ENCODE data around the gene MASTL.
"Not testable (repeated sequence)": the region's sequence is repeated elsewhere in the genome, so short reads cannot be mapped to it uniquely, and the experiment has no call there.

MASTL gene

DNA sequence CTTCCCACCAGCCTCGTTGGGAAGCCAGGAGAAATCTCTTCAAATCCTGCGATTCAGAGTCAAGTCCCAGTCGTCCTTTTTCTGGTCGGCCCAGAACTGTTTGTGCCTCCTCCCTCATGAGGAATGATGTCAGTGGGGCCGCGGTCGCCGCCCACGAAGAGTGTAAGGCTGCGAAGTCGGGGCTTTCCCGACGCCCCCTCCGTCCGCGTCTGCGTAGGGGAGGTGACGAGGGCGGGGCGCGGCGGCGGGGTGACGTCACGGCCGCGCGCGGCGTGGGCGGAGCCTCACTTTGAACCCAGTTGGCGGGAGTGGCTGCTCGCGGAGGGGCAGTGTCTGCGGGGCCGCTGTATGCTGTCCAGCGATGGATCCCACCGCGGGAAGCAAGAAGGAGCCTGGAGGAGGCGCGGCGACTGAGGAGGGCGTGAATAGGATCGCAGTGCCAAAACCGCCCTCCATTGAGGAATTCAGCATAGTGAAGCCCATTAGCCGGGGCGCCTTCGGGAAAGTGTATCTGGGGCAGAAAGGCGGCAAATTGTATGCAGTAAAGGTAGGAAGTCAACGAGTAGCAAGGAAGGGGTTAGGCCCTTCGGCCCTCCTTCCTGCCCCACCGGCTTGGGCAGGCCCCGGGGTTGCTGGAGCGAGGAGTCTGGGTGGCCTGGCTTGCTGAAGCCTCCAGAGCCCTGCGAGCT, at the start of gene MASTL:
Gene MASTL (plus strand): TSS at position 287 of the 689 bp plus-strand sequence. CDS start 75 bp downstream, at position 362.
- DNase-seq (ENCODE audit: low read depth) = peak; percentile 90

DNA sequence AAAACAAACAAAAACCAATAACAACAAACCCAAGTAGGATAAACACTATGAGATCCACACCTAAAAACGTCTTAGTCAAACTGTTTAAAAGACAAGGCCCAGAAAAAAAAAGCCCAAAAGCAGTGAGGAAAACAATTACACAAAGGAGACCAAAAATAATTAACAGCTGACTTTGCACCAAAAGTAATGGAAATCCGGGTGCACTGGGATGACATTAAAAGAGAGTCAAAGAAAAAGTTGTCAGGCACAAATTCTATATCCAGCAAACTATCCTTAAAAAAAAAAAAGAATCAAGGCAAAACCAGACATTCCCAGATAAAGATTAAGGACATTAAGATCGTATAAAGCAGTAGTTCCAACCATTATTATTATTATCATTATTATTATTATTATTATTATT, 47.0 kb upstream of the MASTL start:
- no peak for DNase-seq (ENCODE audit: low read depth)

DNA sequence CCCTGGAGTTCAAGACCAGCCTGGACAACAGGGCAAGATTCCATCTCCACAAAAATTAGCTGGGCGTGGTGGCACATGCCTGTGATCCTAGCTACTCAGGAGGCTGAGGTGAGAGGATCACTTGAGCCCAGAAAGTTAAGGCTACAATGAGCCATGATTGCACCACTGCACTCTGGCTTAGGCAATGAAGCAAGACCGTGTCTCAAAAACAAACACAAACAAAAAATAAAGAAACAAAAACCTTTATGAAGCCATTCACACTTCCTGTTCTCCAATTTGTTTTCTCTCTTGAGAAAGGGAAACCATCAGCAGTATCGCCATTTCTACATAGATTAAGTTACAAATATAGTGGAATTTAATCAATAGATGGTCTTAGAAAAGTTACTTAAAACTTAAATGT, 20.8 kb upstream of the MASTL start:
- no peak for DNase-seq (ENCODE audit: low read depth)

DNA sequence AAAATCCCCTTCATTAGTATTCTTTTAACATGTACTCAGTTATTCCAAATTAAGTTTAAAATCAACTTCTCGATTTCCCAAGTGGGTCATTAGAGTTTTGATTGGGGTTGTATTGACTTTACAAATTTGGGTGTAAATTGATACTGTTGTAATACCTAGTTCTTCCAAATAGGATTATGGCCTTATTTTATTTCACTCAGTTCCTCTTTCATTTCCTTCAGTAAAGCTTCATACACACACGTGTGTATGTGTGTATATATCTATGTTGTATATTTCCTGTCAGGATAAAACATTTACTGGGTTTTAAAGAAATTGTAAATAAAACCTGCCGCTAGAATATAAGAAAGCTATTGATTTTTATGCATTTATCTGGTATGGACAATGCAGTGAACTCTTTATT, 16.9 kb upstream of the MASTL start:
- DNase-seq (ENCODE audit: low read depth) = no peak

DNA sequence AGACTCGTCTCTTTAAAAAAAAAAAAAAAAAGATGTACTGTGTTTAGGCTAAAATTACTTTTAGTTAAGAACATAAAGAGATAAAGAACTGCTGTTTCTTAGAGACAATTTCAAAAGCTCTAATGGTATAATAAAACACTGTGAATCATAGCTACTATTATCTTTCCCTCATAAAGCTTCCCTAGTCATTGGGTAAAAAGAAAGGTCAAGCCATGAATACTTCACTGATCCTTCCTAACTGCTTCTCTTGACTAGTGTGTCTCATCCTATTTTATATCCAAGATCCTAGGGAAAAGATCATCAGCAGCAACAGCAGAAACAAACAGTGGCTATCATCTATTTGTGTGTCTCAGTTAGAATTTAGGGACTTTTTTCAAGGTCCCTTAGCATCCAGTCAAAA, 11.5 kb upstream of the MASTL start:
- no peak for DNase-seq (ENCODE audit: low read depth)

DNA sequence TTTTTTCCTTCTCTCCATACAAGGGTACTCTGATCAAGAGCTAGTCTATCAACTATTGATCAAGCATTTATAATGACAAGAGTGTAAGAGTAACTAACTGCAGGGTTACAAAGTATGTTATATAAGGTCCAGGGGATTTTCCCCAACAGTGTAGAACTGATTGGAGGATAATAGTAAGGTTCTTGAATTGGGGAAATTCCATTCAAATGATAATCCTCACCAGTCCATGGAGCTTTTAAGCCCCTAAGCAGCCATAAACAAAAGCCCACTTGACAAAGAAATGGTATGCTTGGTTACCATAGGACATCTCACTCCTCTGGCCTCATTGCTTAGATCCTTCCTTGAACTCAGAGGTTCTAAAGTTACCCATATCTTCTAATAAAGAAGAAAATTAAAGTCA, 9.2 kb upstream of the MASTL start:
- DNase-seq (ENCODE audit: low read depth) = no peak

DNA sequence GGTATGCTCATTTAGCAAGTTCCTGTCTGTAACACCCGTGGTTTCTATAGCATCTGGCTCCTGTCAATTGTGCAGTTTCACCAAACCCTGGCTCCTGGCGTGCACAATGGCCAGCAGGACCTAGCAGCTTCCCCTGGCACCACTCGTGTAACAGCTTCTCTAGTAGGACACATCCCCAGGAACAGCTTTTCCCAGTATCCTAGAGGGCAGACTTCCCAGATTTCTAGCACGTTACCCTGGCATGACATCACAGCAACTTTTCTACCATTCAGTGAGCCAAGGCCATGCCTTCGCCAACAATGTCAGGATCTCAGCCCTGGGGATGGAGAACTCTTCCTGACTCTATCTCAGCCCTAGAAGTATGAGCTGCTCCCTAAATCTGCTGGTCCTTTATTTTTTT, 7.5 kb upstream of the MASTL start:
- DNase-seq (ENCODE audit: low read depth) = no peak

DNA sequence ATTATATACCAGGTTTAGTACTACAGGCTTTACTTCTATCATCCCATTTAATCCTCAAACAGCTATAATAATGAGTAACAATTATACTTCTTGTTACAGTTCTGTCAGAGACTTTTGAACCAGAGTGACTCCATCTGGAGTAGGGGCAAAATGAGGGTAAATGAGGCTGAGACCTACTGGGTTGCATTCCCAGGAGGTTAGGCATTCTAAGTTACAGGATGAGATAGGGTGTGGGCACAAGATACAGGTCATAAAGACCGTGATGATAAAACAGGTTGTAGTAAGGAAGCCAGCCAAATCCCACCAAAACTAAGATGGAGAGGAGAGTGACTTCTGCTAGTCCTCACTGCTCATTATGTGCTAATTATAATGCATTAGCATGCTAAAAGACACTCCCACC, 4.9 kb upstream of the MASTL start:
- DNase-seq (ENCODE audit: low read depth) = no peak

DNA sequence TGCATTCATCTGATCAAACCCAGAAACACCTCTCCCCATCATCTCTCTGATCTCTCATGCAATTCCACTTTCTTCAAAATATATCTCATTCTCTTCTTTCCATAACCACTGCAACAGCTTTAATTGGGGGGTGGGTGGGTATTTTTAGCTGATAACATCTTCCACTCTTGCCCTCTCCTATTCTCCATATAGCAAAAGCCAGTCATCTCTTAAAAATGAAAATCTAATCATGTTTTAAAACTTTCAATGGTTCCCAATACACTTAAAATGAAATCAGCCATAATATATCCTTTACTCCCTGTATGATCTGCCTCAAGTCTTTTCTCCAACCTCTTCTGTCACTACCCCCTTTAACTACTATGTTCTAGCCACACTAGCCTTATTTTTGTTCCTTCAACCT, 2.5 kb upstream of the MASTL start:
- DNase-seq (ENCODE audit: low read depth) = no peak

DNA sequence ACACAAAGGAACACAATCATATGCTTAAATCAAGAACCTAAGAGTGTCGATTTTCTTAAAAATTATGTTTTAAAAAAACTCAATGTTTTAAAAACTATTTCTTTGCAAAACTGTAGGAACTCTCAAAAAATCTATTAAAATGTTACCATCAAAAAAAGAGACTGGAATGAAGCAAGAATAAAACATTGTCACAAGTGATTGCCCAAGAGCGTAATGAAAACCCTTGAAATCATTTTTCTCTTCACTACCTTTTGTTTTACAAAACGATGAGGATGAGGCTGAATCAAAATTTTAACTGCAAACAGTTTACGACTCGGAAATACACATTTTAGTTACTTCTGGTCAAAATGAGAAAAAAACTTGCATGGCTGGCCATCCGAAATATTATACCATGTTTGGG, 1.8 kb upstream of the MASTL start:
- no peak for DNase-seq (ENCODE audit: low read depth)

DNA sequence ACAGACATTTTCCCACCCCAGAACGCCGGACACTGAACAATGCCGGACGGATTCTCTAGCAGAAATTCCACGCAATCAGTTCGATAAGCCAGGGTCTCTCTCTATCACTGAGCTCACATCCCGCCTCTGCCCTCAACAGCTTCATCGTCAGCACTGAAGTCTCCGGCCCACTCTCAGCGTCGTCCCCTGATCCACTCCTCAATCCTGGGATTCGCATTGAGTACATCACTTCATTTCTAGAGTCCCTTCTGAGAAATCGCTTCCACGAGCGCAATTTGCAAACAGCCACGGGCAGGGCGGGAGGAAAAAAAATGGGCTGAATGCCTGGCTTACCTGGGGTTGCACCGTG, 1.3 kb upstream of the MASTL start:
- no peak for DNase-seq (ENCODE audit: low read depth)

DNA sequence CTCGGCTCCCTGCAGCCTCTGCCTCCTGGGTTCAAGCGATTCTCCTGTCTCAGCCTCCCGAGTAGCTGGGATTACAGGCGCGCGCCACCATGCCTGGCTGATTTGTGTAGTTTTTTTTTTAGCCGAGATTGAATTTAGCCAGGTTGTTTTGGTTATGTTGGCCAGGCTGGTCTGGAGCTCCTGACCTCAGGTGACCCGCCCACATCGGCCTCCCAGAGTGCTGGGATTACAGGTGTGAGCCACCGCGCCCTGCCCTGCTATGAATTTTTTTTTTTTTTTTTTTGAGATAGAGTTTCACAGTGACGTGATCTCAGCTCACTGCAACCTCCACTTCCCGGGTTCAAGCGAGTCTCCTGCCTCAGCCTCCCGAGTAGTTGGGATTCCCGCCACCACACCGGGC, 1.4 kb downstream of the MASTL start:
- not testable (repeated sequence) for DNase-seq (ENCODE audit: low read depth)

DNA sequence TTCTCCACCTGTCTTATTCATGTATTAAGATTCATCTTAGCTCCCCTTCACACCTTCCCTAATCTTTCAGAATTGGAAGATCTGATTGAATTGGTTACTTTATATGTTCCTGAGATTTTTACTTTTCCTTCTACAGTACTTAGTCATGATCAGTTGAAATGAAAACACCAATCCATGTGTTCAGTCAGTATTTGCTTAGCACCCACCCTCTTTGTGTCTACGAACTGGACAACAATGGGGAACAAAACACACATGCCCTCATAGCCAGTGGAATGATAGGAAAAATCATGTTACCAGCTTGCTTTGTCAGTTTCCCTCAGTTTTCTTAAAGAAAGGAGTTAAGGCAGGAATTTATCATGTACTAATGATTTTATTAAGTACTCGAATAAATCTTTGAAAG, 2.0 kb downstream of the MASTL start:
- no peak for DNase-seq (ENCODE audit: low read depth)

DNA sequence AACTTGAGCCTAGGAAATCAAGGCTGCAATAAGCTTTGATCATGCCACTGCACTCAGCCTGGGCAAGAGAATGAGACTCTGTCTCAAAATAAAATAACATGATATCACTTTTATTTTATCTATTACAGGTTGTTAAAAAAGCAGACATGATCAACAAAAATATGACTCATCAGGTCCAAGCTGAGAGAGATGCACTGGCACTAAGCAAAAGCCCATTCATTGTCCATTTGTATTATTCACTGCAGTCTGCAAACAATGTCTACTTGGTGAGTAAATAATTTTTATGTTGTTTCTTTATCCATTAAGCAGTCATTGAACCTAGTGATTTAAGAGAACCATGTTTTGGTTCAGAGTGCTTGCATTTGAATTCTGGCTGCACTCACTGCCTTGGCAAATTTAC, 3.3 kb downstream of the MASTL start:
- DNase-seq (ENCODE audit: low read depth) = no peak

DNA sequence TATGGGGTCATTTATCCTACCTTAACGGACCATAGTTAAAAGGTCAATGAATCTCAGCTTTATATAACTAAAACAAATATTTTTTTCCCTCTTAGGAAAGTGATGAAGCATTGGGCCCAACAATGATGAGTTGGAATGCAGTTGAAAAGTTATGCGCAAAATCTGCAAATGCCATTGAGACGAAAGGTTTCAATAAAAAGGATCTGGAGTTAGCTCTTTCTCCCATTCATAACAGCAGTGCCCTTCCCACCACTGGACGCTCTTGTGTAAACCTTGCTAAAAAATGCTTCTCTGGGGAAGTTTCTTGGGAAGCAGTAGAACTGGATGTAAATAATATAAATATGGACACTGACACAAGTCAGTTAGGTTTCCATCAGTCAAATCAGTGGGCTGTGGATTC, 14.7 kb downstream of the MASTL start:
- DNase-seq (ENCODE audit: low read depth) = no peak

DNA sequence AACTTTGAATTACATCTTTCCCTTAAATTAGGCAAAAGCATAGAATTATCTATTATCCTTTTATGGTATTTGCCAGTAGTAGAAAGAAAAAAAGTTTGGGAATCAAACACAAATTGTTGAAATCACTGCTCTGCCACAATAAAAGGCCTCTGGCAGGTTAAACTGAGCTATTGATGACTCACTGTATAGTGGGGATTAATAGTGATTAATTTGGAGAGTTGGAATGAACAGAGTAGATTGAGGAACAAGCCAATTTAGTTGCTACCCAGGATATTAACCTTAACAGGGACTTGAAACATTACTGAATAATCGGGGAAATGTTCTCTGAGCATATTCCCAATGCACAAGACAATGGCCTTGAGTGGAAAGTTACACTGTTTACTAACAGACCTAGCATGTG, 33.1 kb downstream of the MASTL start:
- no peak for DNase-seq (ENCODE audit: low read depth)

DNA sequence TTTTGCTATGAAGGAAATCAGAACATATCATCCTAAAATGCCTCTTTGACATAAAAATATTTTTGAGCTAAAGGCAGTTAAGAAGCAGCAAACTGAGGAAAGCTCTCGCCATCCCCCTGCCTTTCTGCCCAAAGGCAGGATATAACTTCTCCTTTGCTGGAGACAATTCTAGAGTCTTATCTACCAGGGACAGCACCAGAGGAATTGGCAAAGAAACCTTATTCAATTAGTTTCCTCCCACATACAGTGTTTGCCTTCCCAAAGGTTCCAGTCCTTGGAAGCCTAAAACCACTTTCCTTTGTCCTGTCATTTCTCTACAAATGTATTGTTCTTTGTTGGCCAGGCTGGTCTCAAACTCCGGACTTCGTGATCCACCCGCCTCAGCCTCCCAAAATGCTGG, 33.7 kb downstream of the MASTL start:
- DNase-seq (ENCODE audit: low read depth) = no peak

DNA sequence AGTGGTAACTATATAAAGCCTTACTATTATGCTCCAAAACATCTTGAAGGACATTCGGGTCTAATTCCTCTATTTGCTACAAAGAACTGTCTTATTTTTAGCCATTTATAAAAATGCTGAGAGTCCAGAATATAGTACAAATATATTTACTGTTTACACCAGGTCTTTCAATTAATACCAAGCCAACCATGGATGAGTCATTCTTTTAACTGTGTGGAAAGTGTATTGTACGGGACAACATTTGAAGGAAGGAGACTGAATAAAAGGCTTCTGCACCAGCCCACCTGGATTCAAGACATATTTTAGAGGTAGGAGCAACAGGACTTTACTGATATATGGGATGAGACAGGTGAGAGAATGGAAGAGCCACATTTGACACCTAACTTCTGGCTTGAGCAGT, 35.4 kb downstream of the MASTL start:
- no peak for DNase-seq (ENCODE audit: low read depth)

DNA sequence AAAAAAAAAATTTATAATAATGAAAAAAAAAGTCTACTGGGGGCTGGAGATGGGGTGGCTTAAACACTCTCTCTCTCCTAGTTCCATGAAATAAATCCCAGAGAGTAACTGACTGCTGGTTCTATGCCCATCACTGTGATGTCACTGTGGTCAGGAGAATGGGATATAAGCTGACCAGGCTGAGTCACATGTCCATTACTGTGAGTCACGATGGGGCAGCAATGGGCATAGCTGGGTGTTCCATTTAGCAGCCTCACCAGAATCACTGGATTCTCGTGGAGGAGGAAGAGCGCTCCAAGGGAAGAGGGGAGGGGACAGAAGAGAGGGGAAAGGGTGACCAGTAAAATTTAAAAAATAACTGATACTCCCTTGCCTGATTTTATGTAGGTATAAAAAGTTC, 37.1 kb downstream of the MASTL start:
- DNase-seq (ENCODE audit: low read depth) = no peak

DNA sequence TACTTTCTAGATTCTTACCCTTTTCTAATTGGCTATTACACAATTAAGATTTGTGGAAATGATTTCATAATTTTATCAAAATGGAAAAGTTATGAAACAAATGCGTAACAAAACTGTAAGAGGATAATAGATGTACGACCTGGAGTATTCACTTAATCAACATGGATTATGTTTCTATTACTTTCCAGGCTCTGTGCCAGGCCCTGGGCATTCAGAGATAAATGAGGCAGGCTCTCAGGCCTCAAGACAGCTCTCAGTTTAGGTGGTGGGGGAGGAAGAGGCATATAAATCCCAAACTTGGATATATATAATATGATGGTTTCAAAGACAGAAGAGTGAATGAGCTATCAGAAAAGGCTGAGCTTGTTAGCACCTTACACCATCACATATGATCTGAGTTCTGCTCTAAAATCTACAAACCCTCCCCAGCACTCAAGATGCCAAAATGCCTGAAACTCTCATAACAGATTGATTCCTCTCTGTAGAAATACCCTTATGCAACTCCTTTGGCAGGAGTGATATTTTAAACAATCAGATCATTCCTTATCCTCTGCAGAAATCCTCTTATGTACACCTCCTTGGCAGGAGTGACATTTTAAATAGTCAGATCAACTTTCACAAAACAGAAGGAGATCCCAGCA, 42.9 kb downstream of the MASTL start:
- no peak for DNase-seq (ENCODE audit: low read depth)

DNA sequence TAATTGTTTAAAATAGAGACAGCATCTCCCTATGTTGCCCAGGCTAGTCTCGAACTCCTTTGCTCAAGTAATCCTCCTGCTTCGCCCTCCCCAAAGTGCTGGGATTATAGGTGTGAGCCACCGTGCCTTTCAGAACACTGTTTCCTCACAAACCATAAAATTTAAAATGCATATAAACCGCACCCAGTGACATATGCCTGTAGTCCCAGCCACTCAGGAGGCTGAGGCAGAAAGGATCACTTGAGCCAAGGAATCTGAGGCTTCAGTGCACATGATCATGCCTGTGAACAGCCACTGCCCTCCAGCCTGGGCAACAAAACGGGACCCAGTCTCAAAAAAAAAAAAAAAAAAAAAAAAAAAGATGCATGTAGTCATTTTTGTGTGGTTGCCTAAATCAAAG, 48.7 kb downstream of the MASTL start:
- DNase-seq (ENCODE audit: low read depth) = no peak

DNA sequence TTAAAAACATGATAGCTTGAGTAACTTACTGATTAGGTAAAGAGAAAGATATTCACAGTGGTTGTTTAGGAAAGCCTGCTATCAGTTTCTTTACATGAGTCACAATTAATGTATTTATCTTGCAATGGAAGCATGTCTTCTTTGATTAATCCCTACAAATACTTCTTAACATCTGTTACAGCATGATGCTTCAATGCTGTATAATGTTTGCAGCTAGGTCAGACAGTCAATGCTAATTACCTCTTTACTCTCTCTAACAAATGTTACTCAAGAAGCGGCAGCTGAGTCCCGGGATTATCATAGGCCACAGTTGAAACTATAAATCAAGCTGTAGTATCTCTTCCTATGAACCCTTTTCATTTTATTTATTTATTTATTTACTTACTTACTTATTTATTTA, 52.2 kb downstream of the MASTL start:
- no peak for DNase-seq (ENCODE audit: low read depth)

DNA sequence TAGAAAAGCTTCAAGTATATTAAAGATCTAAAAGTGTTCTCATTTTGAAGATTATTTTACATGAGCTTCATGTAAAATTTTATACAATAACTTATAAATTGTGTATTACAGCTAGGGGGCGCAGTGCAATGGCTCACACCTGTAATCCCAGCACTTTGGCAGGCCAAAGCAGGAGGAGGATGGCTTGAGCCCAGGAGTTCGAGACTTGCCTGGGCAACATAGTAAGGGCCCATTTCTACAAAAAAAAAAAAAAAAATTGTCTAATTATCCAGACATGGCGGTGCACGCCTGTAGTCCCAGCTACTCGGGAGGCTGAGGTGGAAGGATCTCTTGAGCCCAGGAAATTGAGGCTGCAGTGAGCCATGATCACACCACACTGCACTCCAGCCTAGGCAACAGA, 68.8 kb downstream of the MASTL start:
- no peak for DNase-seq (ENCODE audit: low read depth)

DNA sequence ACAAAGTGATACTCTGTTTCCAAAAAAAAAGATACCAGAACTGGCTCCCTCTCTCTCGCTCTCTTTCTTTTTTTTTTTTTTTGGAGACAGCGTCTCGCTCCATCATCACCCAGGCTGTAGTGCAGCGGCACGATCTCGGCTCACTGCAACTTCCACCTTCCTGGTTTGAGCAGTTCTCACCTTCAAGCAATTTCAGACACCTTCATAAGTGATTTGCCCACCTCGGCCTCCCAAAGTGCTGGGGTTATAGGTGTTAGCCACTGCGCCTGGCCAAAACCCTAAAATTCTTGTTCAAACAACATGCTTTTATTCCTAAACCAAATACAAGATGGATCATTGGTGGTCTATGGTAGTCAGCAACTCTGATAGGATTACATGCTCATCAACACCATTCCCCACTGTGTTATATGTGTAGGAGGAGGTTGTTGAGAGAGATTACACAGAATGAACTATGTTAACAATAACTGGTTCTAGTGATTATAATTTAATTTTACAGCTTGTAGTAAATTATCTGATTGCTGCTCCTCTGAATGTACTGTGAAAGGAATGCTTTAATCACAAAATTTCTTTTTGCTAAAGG, 69.9 kb downstream of the MASTL start:
- no peak for DNase-seq (ENCODE audit: low read depth)

All from activated T-helper 1 cell treated with Interleukin-2 at 50 U/mL for 16 hours (primary cell).